IPS DF 6.9 (cell line): Measurements from ENCODE around the gene ATG14.

Experiments
- DNase-seq: peaks from one replicate; pipeline ENCODE4 v3.0.0-alpha.2; 2013; ENCODE audit warnings: low read depth, low spot score
- H3K27ac ChIP-seq: one replicate; pipeline ENCODE4 v1.5.1; 2013; ENCODE audit warnings: low read length, control low read depth
- H3K27me3 ChIP-seq: 2 replicates; pipeline ENCODE4 v1.6.1; 2013; ENCODE audit warnings: mild to moderate bottlenecking, low read length; ENCODE audit not compliant: control insufficient read depth, insufficient read depth
- H3K36me3 ChIP-seq: 2 replicates; pipeline ENCODE4 v1.6.1; 2013; ENCODE audit warnings: low read length; ENCODE audit not compliant: control insufficient read depth, insufficient read depth
- H3K4me1 ChIP-seq: 2 replicates; pipeline ENCODE4 v1.6.1; 2013; ENCODE audit warnings: low read length; ENCODE audit not compliant: control insufficient read depth, insufficient read depth
- H3K4me3 ChIP-seq: 2 replicates; pipeline ENCODE4 v1.5.1; 2013; ENCODE audit warnings: mild to moderate bottlenecking, low read length
- H3K9me3 ChIP-seq: 2 replicates; pipeline ENCODE4 v1.6.1; 2013; ENCODE audit warnings: low read length, inconsistent platforms; ENCODE audit not compliant: control insufficient read depth, insufficient read depth
- WGBS: extraction: QIAGEN DNeasy Blood & Tissue Kit; methylation state at CpG from one replicate; pipeline ENCODE4 v1.1.7; 2013; ENCODE audit warnings: mixed read lengths, missing lambda C conversion rate; ENCODE audit not compliant: insufficient read length, insufficient coverage; 5-methylcytosine and 5-hydroxymethylcytosine counted together

The ATG14 gene

GRCh38 chr14:55449116-55449515 lies 37.5 kb upstream of the ATG14 start:
- WGBS = no CpG with 5 or more reads among the region's 3 CpGs
- no peak overlapping the region for H3K4me3 ChIP-seq
- no peaks in the 10 kb centered on the region for H3K9me3 ChIP-seq
- H3K36me3 ChIP-seq = no peaks in the 10 kb centered on the region
- no peak overlapping the region for H3K27ac ChIP-seq
- no peaks in the 10 kb centered on the region for H3K27me3 ChIP-seq
- H3K4me1 ChIP-seq = no peaks in the 10 kb centered on the region
- DNase-seq = no peak

DNA sequence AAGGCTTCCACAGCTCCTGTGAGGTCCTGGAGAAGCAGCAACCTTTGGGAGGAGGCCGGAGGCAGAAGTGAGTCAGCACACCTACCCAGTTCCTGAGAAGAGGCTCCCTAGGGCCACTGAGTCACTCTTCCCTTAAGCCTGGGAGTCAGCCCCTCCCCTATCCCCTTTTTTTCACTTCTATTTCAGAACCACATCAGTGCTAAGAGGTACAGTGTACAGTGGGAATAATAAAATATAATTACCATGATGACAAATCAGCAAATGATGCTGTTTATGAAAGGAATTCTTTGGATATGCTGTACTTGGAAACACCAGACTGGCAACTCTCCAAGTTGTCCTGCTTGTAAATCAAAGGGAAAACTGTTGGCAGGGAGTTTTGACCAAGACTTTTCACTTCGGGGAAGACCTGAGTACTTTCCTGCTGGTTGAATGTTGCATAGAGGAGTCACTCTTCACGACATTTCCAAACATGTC lies 36.5 kb upstream of the ATG14 start:
- Histone ChIP-seq H3K36me3 (no peaks in the 10 kb centered on the region), H3K9me3 (no peaks in the 10 kb centered on the region), H3K4me3 (no peak overlapping the region), H3K27ac (no peak overlapping the region), H3K4me1 (no peaks in the 10 kb centered on the region), H3K27me3 (no peaks in the 10 kb centered on the region)
- no CpG with 5 or more reads among the region's 3 CpGs for WGBS
- no peak for DNase-seq

DNA sequence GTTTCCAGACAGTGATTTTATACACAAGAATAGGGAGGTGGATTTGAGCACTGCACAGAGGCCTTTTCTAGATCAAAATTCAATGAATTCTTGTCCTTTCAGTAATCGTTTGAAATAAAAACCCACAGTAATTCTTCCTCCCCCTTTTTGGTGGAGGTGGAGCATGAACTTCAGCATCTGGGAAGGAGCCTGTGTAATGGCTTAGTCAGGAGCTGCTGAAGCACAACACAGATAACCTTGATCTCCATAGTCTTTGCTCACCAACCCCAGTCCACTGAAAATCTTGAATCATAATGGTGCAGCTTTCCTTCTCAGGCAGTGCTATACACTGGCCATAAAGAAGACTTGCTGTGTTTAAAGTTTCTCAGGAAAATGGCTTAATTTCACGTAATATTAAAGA lies 35.2 kb upstream of the ATG14 start:
- no peak overlapping the region for H3K27ac ChIP-seq
- no peaks in the 10 kb centered on the region for H3K27me3 ChIP-seq
- H3K4me1 ChIP-seq = no peaks in the 10 kb centered on the region
- no CpG with 5 or more reads among the region's 2 CpGs for WGBS
- H3K9me3 ChIP-seq = no peaks in the 10 kb centered on the region
- H3K4me3 ChIP-seq = no peak overlapping the region
- no peaks in the 10 kb centered on the region for H3K36me3 ChIP-seq
- DNase-seq = no peak

- WGBS = no CpG with 5 or more reads among the region's 5 CpGs
- Histone ChIP-seq H3K9me3 (no peaks in the 10 kb centered on the region), H3K36me3 (no peaks in the 10 kb centered on the region), H3K27me3 (no peaks in the 10 kb centered on the region), H3K4me3 (no peak overlapping the region), H3K4me1 (no peaks in the 10 kb centered on the region), H3K27ac (no peak overlapping the region)
- DNase-seq = peak; percentile 84
Observed at GRCh38 chr14:55446127-55446736, 34.6 kb upstream of the ATG14 start.

DNA sequence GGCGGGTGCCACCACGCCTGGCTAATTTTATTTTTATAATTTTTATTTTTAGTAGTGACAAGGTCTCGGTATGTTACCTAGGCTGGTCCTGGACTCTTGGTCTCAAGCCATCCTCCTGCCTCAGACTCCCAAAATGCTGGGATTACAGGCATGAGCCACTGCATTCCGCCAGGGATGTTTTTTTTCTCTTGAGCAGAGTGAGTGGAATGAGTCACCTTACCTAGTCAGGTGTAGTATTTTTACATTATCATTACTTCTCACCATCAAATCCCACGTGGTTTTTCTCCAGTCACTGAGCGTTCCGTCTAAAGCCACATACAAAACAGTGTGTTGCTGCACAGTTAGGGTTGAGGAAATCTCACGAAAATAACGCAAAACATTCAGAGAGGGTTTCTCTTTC lies 29.7 kb upstream of the ATG14 start:
- Histone ChIP-seq H3K27me3 (no peaks in the 10 kb centered on the region), H3K4me1 (no peaks in the 10 kb centered on the region), H3K4me3 (no peak overlapping the region), H3K36me3 (no peaks in the 10 kb centered on the region), H3K27ac (no peak overlapping the region), H3K9me3 (no peaks in the 10 kb centered on the region)
- DNase-seq = no peak
- WGBS = no CpG with 5 or more reads among the region's 9 CpGs

DNA sequence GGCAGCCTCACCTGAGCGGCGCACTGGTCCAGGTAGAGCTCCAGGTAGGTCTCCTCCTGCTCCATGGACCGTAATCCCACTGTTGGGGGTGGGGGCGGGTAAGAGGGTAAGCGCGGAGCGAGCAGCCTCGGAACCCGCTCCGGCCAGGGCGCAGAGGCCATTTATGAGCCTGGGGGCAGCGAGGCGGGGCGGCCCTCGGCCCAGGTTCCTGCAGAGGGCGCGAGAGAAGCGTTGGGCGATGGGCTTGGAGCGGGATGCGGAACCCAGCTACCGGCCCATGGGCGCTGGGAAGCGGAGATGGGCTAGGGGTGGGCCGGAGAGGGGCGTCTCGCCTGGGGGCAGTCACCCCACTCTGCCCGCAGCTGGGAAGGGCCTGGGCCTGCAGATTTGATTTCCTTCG lies 28.8 kb upstream of the ATG14 start, which contains the start of gene TBPL2:
TSS of gene TBPL2 (minus strand) at position 232 of the 400 bp plus-strand sequence. CDS start at position 65, 167 bp downstream.
- Histone ChIP-seq H3K4me1 (no peaks in the 10 kb centered on the region), H3K36me3 (no peaks in the 10 kb centered on the region), H3K27ac (no peak within 1 kb of the TSS), H3K9me3 (no peaks in the 10 kb centered on the region), H3K27me3 (no peaks in the 10 kb centered on the region), H3K4me3 (peak within 1 kb of the TSS; percentile 33; the same call in 1 of the 2 replicates)
- whole genome bisulfite sequencing = no CpG with 5 or more reads among the region's 29 CpGs
- DNase-seq = no peak

- no peaks in the 10 kb centered on the region for H3K9me3 ChIP-seq
- H3K4me1 ChIP-seq = no peaks in the 10 kb centered on the region
- H3K27ac ChIP-seq = no peak overlapping the region
- H3K27me3 ChIP-seq = no peaks in the 10 kb centered on the region
- DNase-seq = no peak
- no peak overlapping the region for H3K4me3 ChIP-seq
- H3K36me3 ChIP-seq = no peaks in the 10 kb centered on the region
- no CpG with 5 or more reads among the region's 10 CpGs for WGBS
Observed at GRCh38 chr14:55438066-55438683, 26.5 kb upstream of the ATG14 start.

GRCh38 chr14:55436931-55437330 lies 25.3 kb upstream of the ATG14 start:
- no peak overlapping the region for H3K4me3 ChIP-seq
- no peaks in the 10 kb centered on the region for H3K9me3 ChIP-seq
- H3K27me3 ChIP-seq = no peaks in the 10 kb centered on the region
- no peak for DNase-seq
- H3K36me3 ChIP-seq = no peaks in the 10 kb centered on the region
- H3K27ac ChIP-seq = no peak overlapping the region
- no peaks in the 10 kb centered on the region for H3K4me1 ChIP-seq
- no CpG with 5 or more reads among the region's 4 CpGs for WGBS

DNA sequence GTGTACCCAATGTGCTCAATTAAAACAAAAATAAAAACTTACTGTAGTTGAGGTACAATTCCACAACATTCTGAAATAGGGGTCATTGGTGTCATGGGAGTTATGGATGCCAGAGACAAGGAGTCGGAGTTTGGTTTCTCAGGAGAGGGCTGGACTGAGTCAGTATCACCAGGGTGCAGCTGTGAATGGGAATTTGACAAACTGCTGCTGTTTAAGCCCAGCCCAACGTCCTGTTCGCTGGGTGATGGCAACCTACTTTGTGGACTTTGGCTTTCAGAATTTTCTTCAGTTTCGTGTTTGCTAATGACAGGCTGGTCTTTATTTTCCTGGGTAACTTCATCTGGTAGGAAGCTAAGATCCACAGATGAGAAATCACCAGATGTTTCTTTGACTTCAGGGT lies 24.9 kb upstream of the ATG14 start:
- Histone ChIP-seq H3K27ac (no peak overlapping the region), H3K4me1 (no peaks in the 10 kb centered on the region), H3K4me3 (no peak overlapping the region), H3K36me3 (no peaks in the 10 kb centered on the region), H3K27me3 (no peaks in the 10 kb centered on the region), H3K9me3 (no peaks in the 10 kb centered on the region)
- no peak for DNase-seq
- no CpG with 5 or more reads among the region's 4 CpGs for WGBS

GRCh38 chr14:55434805-55435174 lies 23.2 kb upstream of the ATG14 start:
- DNase-seq = no peak
- H3K4me3 ChIP-seq = no peak overlapping the region
- WGBS = no CpG with 5 or more reads among the region's 3 CpGs
- no peaks in the 10 kb centered on the region for H3K36me3 ChIP-seq
- H3K4me1 ChIP-seq = peaks cover 1% of the 10 kb centered on the region; the same call in 1 of the 2 replicates
- H3K27ac ChIP-seq = no peak overlapping the region
- no peaks in the 10 kb centered on the region for H3K9me3 ChIP-seq
- no peaks in the 10 kb centered on the region for H3K27me3 ChIP-seq
